ENCODE measurements around the gene GPR180. TPM values are rescaled to one million over a fixed set of nuclear protein-coding genes. Genes with fewer than 3 reads are reported as not detected.
"Not testable (repeated sequence)": the region's sequence is repeated elsewhere in the genome, so short reads cannot be mapped to it uniquely, and the experiment has no call there.

Gene GPR180
- total and polyA plus RNA-seq, 2 experiments from 2014 or later = 3.7 to 9.5 TPM

DNA sequence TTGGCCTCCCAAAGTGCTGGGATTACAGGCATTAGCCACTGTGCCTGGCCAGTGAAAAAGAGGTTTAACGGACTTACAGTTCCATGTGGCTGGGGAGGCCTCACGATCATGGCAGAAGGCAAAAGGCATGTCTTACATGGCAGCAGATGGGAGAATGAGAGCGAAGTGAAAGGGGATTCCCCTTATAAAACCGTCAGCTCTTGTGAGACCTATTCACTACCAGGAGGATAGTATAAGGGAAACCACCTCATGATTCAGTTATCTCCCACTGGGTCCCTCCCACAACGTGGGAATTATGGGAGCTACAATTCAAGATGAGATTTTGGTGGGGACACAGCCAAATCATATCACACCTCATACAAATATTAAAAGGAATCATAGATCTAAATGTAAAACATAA is 34.4 kb downstream of the GPR180 start:
- not testable (repeated sequence) for H3K79me2 ChIP-seq (replicated peaks; ENCODE audit: insufficient read depth); H3F3A ChIP-seq (replicated peaks; ENCODE audit: low read depth); H3K27ac ChIP-seq (ENCODE audit: low read depth); H3K36me3 ChIP-seq (ENCODE audit: insufficient read depth); H3K4me3 Mint-ChIP-seq; H4K20me1 ChIP-seq (replicated peaks; ENCODE audit: insufficient read depth); H3K4me2 ChIP-seq; H3K9me3 Mint-ChIP-seq; H2AFZ ChIP-seq; H3K9me2 ChIP-seq (ENCODE audit: insufficient read depth); H3K4me3 ChIP-seq; H3K36me3 Mint-ChIP-seq (ENCODE audit: low read depth); ATAC-seq; DNase-seq (ENCODE audit: low spot score); H3K27me3 ChIP-seq (ENCODE audit: insufficient read depth); H3K27me3 Mint-ChIP-seq (ENCODE audit: insufficient read depth, low read depth, poor library complexity)
- H3K4me1 Mint-ChIP-seq = peaks cover 31% of the 10 kb centered on the region
- peaks cover 13% of the 10 kb centered on the region for H3K4me1 ChIP-seq (ENCODE audit: insufficient read depth)
- peak overlapping the region; percentile 87 for H3K27ac Mint-ChIP-seq

DNA sequence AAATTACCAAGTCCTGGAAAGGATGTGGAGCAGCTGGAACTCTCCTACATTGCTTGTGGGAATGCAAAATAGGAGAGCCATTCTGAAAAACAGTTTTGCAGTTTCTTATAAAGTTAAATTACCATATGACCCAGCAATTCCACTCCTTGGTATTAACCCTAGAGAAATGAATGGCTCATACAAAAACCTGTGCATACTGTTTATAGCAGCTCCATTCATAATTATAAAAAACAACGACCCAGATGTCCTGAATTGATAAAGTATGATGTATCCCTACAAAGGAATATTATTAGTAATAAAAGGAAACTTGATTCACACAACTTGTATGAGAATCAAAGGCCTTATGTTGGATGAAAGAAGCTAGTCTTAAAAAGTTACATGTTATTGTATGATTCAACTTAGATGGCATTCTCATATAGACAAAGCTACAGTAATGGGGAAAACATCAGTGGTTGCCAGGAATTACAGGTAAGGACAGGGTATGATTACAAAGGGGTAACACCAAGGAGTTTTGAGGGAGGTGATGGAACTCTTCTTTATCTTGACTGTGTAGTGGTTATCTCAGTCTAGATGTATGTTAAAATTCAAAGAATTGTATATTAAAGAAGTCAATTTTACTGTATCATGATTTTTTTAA is 35.4 kb downstream of the GPR180 start:
- H3K4me1 Mint-ChIP-seq = peaks cover 29% of the 10 kb centered on the region
- no peak for TF ChIP-seq POLR2AphosphoS5 (IDR thresholded peaks at IDR 0.05; ENCODE audit: low read depth)
- no peak for TF ChIP-seq EZH2phosphoT487 (IDR thresholded peaks at IDR 0.05; ENCODE audit: unreplicated experiment)
- TF ChIP-seq STAT1 (IDR thresholded peaks at IDR 0.05; ENCODE audit: unreplicated experiment) = no peak
- no peak for TF ChIP-seq ZNF331 (CRISPR knock-in tag; IDR thresholded peaks at IDR 0.05; ENCODE audit: low read depth)
- TF ChIP-seq, protein P1, sequence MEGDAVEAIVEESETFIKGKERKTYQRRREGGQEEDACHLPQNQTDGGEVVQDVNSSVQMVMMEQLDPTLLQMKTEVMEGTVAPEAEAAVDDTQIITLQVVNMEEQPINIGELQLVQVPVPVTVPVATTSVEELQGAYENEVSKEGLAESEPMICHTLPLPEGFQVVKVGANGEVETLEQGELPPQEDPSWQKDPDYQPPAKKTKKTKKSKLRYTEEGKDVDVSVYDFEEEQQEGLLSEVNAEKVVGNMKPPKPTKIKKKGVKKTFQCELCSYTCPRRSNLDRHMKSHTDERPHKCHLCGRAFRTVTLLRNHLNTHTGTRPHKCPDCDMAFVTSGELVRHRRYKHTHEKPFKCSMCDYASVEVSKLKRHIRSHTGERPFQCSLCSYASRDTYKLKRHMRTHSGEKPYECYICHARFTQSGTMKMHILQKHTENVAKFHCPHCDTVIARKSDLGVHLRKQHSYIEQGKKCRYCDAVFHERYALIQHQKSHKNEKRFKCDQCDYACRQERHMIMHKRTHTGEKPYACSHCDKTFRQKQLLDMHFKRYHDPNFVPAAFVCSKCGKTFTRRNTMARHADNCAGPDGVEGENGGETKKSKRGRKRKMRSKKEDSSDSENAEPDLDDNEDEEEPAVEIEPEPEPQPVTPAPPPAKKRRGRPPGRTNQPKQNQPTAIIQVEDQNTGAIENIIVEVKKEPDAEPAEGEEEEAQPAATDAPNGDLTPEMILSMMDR (conservative IDR thresholded peaks at IDR 0.05; ENCODE audit: low read depth in 2 of 2) = no peak
- TF ChIP-seq, protein P2, sequence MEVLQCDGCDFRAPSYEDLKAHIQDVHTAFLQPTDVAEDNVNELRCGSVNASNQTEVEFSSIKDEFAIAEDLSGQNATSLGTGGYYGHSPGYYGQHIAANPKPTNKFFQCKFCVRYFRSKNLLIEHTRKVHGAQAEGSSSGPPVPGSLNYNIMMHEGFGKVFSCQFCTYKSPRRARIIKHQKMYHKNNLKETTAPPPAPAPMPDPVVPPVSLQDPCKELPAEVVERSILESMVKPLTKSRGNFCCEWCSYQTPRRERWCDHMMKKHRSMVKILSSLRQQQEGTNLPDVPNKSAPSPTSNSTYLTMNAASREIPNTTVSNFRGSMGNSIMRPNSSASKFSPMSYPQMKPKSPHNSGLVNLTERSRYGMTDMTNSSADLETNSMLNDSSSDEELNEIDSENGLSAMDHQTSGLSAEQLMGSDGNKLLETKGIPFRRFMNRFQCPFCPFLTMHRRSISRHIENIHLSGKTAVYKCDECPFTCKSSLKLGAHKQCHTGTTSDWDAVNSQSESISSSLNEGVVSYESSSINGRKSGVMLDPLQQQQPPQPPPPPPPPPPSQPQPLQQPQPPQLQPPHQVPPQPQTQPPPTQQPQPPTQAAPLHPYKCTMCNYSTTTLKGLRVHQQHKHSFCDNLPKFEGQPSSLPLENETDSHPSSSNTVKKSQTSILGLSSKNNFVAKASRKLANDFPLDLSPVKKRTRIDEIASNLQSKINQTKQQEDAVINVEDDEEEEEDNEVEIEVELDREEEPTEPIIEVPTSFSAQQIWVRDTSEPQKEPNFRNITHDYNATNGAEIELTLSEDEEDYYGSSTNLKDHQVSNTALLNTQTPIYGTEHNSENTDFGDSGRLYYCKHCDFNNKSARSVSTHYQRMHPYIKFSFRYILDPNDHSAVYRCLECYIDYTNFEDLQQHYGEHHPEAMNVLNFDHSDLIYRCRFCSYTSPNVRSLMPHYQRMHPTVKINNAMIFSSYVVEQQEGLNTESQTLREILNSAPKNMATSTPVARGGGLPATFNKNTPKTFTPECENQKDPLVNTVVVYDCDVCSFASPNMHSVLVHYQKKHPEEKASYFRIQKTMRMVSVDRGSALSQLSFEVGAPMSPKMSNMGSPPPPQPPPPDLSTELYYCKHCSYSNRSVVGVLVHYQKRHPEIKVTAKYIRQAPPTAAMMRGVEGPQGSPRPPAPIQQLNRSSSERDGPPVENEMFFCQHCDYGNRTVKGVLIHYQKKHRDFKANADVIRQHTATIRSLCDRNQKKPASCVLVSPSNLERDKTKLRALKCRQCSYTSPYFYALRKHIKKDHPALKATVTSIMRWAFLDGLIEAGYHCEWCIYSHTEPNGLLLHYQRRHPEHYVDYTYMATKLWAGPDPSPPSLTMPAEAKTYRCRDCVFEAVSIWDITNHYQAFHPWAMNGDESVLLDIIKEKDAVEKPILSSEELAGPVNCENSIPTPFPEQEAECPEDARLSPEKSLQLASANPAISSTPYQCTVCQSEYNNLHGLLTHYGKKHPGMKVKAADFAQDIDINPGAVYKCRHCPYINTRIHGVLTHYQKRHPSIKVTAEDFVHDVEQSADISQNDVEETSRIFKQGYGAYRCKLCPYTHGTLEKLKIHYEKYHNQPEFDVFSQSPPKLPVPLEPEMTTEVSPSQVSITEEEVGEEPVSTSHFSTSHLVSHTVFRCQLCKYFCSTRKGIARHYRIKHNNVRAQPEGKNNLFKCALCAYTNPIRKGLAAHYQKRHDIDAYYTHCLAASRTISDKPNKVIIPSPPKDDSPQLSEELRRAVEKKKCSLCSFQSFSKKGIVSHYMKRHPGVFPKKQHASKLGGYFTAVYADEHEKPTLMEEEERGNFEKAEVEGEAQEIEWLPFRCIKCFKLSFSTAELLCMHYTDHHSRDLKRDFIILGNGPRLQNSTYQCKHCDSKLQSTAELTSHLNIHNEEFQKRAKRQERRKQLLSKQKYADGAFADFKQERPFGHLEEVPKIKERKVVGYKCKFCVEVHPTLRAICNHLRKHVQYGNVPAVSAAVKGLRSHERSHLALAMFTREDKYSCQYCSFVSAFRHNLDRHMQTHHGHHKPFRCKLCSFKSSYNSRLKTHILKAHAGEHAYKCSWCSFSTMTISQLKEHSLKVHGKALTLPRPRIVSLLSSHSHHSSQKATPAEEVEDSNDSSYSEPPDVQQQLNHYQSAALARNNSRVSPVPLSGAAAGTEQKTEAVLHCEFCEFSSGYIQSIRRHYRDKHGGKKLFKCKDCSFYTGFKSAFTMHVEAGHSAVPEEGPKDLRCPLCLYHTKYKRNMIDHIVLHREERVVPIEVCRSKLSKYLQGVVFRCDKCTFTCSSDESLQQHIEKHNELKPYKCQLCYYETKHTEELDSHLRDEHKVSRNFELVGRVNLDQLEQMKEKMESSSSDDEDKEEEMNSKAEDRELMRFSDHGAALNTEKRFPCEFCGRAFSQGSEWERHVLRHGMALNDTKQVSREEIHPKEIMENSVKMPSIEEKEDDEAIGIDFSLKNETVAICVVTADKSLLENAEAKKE (CRISPR knock-in tag; IDR thresholded peaks at IDR 0.05) = no peak
- TF ChIP-seq NANOG (IDR thresholded peaks at IDR 0.05; ENCODE audit: borderline replicate concordance) = no peak
- TF ChIP-seq, protein P3, sequence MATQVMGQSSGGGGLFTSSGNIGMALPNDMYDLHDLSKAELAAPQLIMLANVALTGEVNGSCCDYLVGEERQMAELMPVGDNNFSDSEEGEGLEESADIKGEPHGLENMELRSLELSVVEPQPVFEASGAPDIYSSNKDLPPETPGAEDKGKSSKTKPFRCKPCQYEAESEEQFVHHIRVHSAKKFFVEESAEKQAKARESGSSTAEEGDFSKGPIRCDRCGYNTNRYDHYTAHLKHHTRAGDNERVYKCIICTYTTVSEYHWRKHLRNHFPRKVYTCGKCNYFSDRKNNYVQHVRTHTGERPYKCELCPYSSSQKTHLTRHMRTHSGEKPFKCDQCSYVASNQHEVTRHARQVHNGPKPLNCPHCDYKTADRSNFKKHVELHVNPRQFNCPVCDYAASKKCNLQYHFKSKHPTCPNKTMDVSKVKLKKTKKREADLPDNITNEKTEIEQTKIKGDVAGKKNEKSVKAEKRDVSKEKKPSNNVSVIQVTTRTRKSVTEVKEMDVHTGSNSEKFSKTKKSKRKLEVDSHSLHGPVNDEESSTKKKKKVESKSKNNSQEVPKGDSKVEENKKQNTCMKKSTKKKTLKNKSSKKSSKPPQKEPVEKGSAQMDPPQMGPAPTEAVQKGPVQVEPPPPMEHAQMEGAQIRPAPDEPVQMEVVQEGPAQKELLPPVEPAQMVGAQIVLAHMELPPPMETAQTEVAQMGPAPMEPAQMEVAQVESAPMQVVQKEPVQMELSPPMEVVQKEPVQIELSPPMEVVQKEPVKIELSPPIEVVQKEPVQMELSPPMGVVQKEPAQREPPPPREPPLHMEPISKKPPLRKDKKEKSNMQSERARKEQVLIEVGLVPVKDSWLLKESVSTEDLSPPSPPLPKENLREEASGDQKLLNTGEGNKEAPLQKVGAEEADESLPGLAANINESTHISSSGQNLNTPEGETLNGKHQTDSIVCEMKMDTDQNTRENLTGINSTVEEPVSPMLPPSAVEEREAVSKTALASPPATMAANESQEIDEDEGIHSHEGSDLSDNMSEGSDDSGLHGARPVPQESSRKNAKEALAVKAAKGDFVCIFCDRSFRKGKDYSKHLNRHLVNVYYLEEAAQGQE (IDR thresholded peaks at IDR 0.05; ENCODE audit: unreplicated experiment) = no peak
- no peak for TF ChIP-seq JUNB (IDR thresholded peaks at IDR 0.05; ENCODE audit: unreplicated experiment)

More for the DNA sequence above, 35.4 kb downstream of the GPR180 start:
- no peaks in the 10 kb centered on the region for H4K20me1 ChIP-seq (replicated peaks; ENCODE audit: insufficient read depth)
- no peak overlapping the region for H3K4me2 ChIP-seq
- no peak for ATAC-seq
- peaks cover 13% of the 10 kb centered on the region for H3K4me1 ChIP-seq (ENCODE audit: insufficient read depth)
- Mint-ChIP-seq H3K9me3 (peaks cover 9% of the 10 kb centered on the region), H3K4me3 (no peak overlapping the region), H3K27me3 (ENCODE audit: insufficient read depth, low read depth, poor library complexity) (no peaks in the 10 kb centered on the region), H3K36me3 (ENCODE audit: low read depth) (peaks cover 7% of the 10 kb centered on the region; the same call in 1 of the 3 replicates), H3K27ac (no peak overlapping the region)
- no peak overlapping the region for H3K4me3 ChIP-seq
- no peaks in the 10 kb centered on the region for H3K79me2 ChIP-seq (replicated peaks; ENCODE audit: insufficient read depth)
- H3K27ac ChIP-seq (ENCODE audit: low read depth) = no peak overlapping the region
- H3K36me3 ChIP-seq (ENCODE audit: insufficient read depth) = no peaks in the 10 kb centered on the region
- H3K27me3 ChIP-seq (ENCODE audit: insufficient read depth) = no peaks in the 10 kb centered on the region
- H3K9me2 ChIP-seq (ENCODE audit: insufficient read depth) = no peaks in the 10 kb centered on the region
- DNase-seq (ENCODE audit: low spot score) = no peak
- H3F3A ChIP-seq (replicated peaks; ENCODE audit: low read depth) = no peaks in the 10 kb centered on the region
- H2AFZ ChIP-seq = no peak overlapping the region
